A673 (cell line): ENCODE measurements around the gene ELF5. TPM values are rescaled to one million over a fixed set of nuclear protein-coding genes. Genes with fewer than 3 reads are reported as not detected.

Experiments
- BruUV-seq: library from RNA; stranded (reverse); fragments of 400-500 nt; replicated peaks from 2 replicates; lab custom pipeline; 2021; lab: Mats Ljungman, UMichigan
- CTCF ChIA-PET: fragments of 300-600 bp; sonication (Branson Sonifier 250); formaldehyde crosslinking; loops from one replicate; lab custom pipeline; 2022; ENCODE audit warnings: antibody characterized with exemption; lab: Charles Lee
- POLR2A ChIA-PET: fragments of 300-600 bp; sonication (Branson Sonifier 250); formaldehyde crosslinking; loops from one replicate; lab custom pipeline; 2022; ENCODE audit warnings: antibody characterized with exemption; ENCODE audit not compliant: low non-redundant PET; lab: Charles Lee
- DNase-seq: peaks from one replicate; pipeline ENCODE4 v3.0.0-alpha.2; 2015; ENCODE audit warnings: low spot score
- H3K27ac ChIP-seq: fragments of 200-600 bp; sonication (generic); 2 replicates; pipeline ENCODE4 v1.5.1; 2016; ENCODE audit warnings: mixed run types, low read depth, mild to moderate bottlenecking, mixed read lengths, antibody characterized with exemption, low read length; ENCODE audit not compliant: poor library complexity, severe bottlenecking
- H3K27me3 ChIP-seq: fragments of 200-600 bp; sonication (generic); replicated peaks from 2 replicates; pipeline ENCODE4 v1.6.1; 2017; ENCODE audit warnings: mixed run types, low read depth, mild to moderate bottlenecking, mixed read lengths, antibody characterized with exemption, low read length; ENCODE audit not compliant: insufficient read depth, poor library complexity
- H3K36me3 ChIP-seq: fragments of 200-600 bp; sonication (generic); 2 replicates; pipeline ENCODE4 v1.6.1; 2016; ENCODE audit warnings: mixed run types, mild to moderate bottlenecking, mixed read lengths, antibody characterized with exemption, low read length; ENCODE audit not compliant: insufficient read depth, poor library complexity, severe bottlenecking
- H3K4me1 ChIP-seq: fragments of 200-600 bp; sonication (generic); 2 replicates; pipeline ENCODE4 v1.6.1; 2017; ENCODE audit warnings: mixed run types, mild to moderate bottlenecking, mixed read lengths, antibody characterized with exemption, low read length; ENCODE audit not compliant: insufficient read depth, poor library complexity, severe bottlenecking
- H3K4me3 ChIP-seq: fragments of 200-600 bp; sonication (generic); 2 replicates; pipeline ENCODE4 v1.5.1; 2016; ENCODE audit warnings: low read depth, mixed run types, mild to moderate bottlenecking, mixed read lengths, low read length; ENCODE audit not compliant: poor library complexity, severe bottlenecking
- H3K9me3 ChIP-seq: fragments of 200-600 bp; sonication (generic); 2 replicates; pipeline ENCODE4 v1.6.1; 2016; ENCODE audit warnings: mixed run types, low read depth, mild to moderate bottlenecking, mixed read lengths, antibody characterized with exemption, low read length; ENCODE audit not compliant: poor library complexity, severe bottlenecking
- CTCF ChIP-seq: fragments of 300-800, 200-600 bp; sonication (generic); conservative IDR thresholded peaks from 2 replicates; pipeline ENCODE4 v1.5.1; 2017; ENCODE audit warnings: low read depth, mild to moderate bottlenecking, antibody characterized with exemption, low read length, moderate library complexity, mixed read lengths
- EZH2 ChIP-seq: fragments of 200-600 bp; sonication (generic); IDR thresholded peaks from 2 replicates; pipeline ENCODE4 v1.6.1; 2017; ENCODE audit warnings: borderline replicate concordance, low read depth, mild to moderate bottlenecking, mixed read lengths, antibody characterized with exemption, low read length; ENCODE audit not compliant: poor library complexity, severe bottlenecking
- intact Hi-C: fragments of 100-400 bp; cut with micrococcal nuclease; formaldehyde crosslinking; loops from one replicate; pipeline ENCODE4 v1.10.0; 2022; ENCODE audit not compliant: unreplicated experiment
- total RNA-seq: library from RNA; stranded (reverse); gene quantifications from 2 replicates; pipeline ENCODE4 v1.2.3, GENCODE V29; 2021

Gene ELF5
- total RNA-seq, 1 experiment from 2014 or later = not detected

GRCh38 chr11:34495724-34496377, 17.7 kb downstream of the ELF5 start:
- BruUV-seq = no TSS peak
- CTCF ChIA-PET = no interaction called here
- peak; percentile 45 for DNase-seq

GRCh38 chr11:34495239-34495723, 18.3 kb downstream of the ELF5 start:
- H3K36me3 ChIP-seq = no peaks in the 10 kb centered on the region
- H3K27ac ChIP-seq = no peak overlapping the region
- no TSS peak for BruUV-seq
- CTCF ChIA-PET = interaction anchor here (1.1 kb wide), 1 partner anchor 130 kb away, joined by 3 read pairs; no protein-coding TSS in a partner anchor
- intact Hi-C loops = no loop called here
- H3K9me3 ChIP-seq = no peaks in the 10 kb centered on the region
- POLR2A ChIA-PET = no interaction called here
- H3K27me3 ChIP-seq = no peaks in the 10 kb centered on the region
- no peaks in the 10 kb centered on the region for H3K4me1 ChIP-seq
- no peak overlapping the region for H3K4me3 ChIP-seq
- DNase-seq = no peak
- TF ChIP-seq CTCF (no peak), EZH2 (no peak)

More at GRCh38 chr11:34495724-34496377, 17.7 kb downstream of the ELF5 start:
- POLR2A ChIA-PET = no interaction called here
- intact Hi-C loops = no loop called here
- Histone ChIP-seq H3K27me3 (no peaks in the 10 kb centered on the region), H3K4me1 (no peaks in the 10 kb centered on the region), H3K9me3 (no peaks in the 10 kb centered on the region), H3K27ac (no peak overlapping the region), H3K4me3 (no peak overlapping the region), H3K36me3 (no peaks in the 10 kb centered on the region)
- TF ChIP-seq CTCF (no peak), EZH2 (no peak)

GRCh38 chr11:34493926-34494595, 19.5 kb downstream of the ELF5 start:
- no peak overlapping the region for H3K4me3 ChIP-seq
- CTCF ChIA-PET = interaction anchor here (0.9 to 1.1 kb wide), 2 partner anchors 128 to 320 kb away, joined by 3 to 8 read pairs; no protein-coding TSS in a partner anchor
- no peaks in the 10 kb centered on the region for H3K27me3 ChIP-seq
- BruUV-seq = no TSS peak
- intact Hi-C loops = loop anchor here (2.0 to 5.0 kb wide), 4 partner anchors 127 to 657 kb away; no protein-coding TSS in a partner anchor
- POLR2A ChIA-PET = no interaction called here
- no peak overlapping the region for H3K27ac ChIP-seq
- no peak for DNase-seq
- H3K36me3 ChIP-seq = no peaks in the 10 kb centered on the region
- TF ChIP-seq EZH2 = no peak
- no peak for TF ChIP-seq CTCF
- H3K4me1 ChIP-seq = no peaks in the 10 kb centered on the region
- H3K9me3 ChIP-seq = no peaks in the 10 kb centered on the region
